Body of pancreas (tissue), 4 donors: ENCODE data around the gene PEPD. TPM values are rescaled to one million over a fixed set of nuclear protein-coding genes. Genes with fewer than 3 reads are reported as not detected.

Source experiments
- ATAC-seq: fragments of 150-250 bp; one replicate; pipeline ENCODE4 v1.9.1; 2016
- DNase-seq, 4 donors: peaks; one replicate each; pipeline ENCODE4 v3.0.0-alpha.2; 2019
- H3K27ac ChIP-seq, 4 donors: fragments of 200-600 bp; sonication (generic); 1 replicate in 3 of 4; 2 replicates in 1 of 4; pipeline versions ENCODE4 v1.5.1 to v1.6.1; 2016 to 2019; ENCODE audit warnings: mild to moderate bottlenecking in 1 of 4, mixed read lengths in 1 of 4, moderate library complexity in 1 of 4
- H3K27me3 ChIP-seq, 2 donors: fragments of 200-600 bp; sonication (generic); one replicate each; pipeline ENCODE4 v1.6.0; 2016; ENCODE audit warnings: mild to moderate bottlenecking in 1 of 2
- H3K36me3 ChIP-seq, 2 donors: fragments of 200-600 bp; sonication (generic); replicated peaks in 1 of 2; 2 replicates each; pipeline ENCODE4 v1.5.1; 2016; ENCODE audit warnings: low read depth in 2 of 2; ENCODE audit not compliant: insufficient read depth in 1 of 2
- H3K4me1 ChIP-seq: fragments of 200-600 bp; sonication (generic); one replicate; pipeline ENCODE4 v1.6.0; 2016
- H3K4me3 ChIP-seq, 2 donors: fragments of 200-600 bp; sonication (generic); 1 replicate in 1 of 2; 2 replicates in 1 of 2; pipeline ENCODE4 v1.5.1; 2016 to 2019
- H3K9me3 ChIP-seq, 3 donors: fragments of 200-600 bp; sonication (generic); 1 replicate in 2 of 3; 2 replicates in 1 of 3; pipeline ENCODE4 v1.5.1; 2016
- CTCF ChIP-seq, 7 experiments: fragments of 450-650 bp in 4 of 7; fragments of 200-600 bp in 3 of 7; sonication (generic) in 3 of 7; IDR thresholded peaks; one replicate each; pipeline ENCODE4 v1.5.1; 2016 to 2019; ENCODE audit warnings: antibody characterized with exemption in 7 of 7
- POLR2A ChIP-seq, 3 donors: fragments of 450-650 bp; IDR thresholded peaks; one replicate each; pipeline ENCODE4 v1.6.1; 2016; ENCODE audit warnings: antibody characterized with exemption in 3 of 3, mild to moderate bottlenecking in 2 of 3
- WGBS, 2 donors: methylation state at CpG; one replicate each; pipeline ENCODE4 v1.1.5; 2017; 5-methylcytosine and 5-hydroxymethylcytosine counted together
- intact Hi-C: fragments of 100-400 bp; cut with DNase I; formaldehyde crosslinking; loops from one replicate; pipeline ENCODE4 v1.15.1; 2023
- total RNA-seq, 2 donors: library from RNA; depleted of rRNA; stranded (reverse); fragments of >200 nt; gene quantifications; one replicate each; pipeline ENCODE4 v1.1.0, GENCODE V29; 2016

The PEPD gene
- total RNA-seq, 2 donors from 2014 or later = 33.2 to 54.7 TPM

- ATAC-seq = no peak
- no peak for TF ChIP-seq POLR2A (IDR thresholded peaks at IDR 0.05)
- no peak for TF ChIP-seq CTCF (IDR thresholded peaks at IDR 0.05)
- Histone ChIP-seq H3K27ac (no peak overlapping the region), H3K4me1 (no peaks in the 10 kb centered on the region), H3K9me3 (no peaks in the 10 kb centered on the region), H3K27me3 (no peaks in the 10 kb centered on the region), H3K4me3 (no peak overlapping the region), H3K36me3 (no peaks in the 10 kb centered on the region)
- 33 to 39% methylated on average over 4 to 5 of the region's 5 CpGs for WGBS, 2 donors
- DNase-seq = no peak
- intact Hi-C loops = loop anchor here (5.0 kb wide), 1 partner anchor 340 kb away; no protein-coding TSS in a partner anchor
These were observed 89.6 kb downstream of the PEPD start for GRCh38 chr19:33432015-33432414.

- no peak overlapping the region for H3K27ac ChIP-seq
- intact Hi-C loops = loop anchor here (5.0 kb wide), 1 partner anchor 342 kb away; no protein-coding TSS in a partner anchor
- TF ChIP-seq POLR2A (IDR thresholded peaks at IDR 0.05) = no peak
- TF ChIP-seq CTCF (IDR thresholded peaks at IDR 0.05) = peak; percentile 63 to 74 (median 67)
- no peaks in the 10 kb centered on the region for H3K36me3 ChIP-seq
- DNase-seq (peak; percentile 65 to 74 (median 70)), ATAC-seq (peak; percentile 80)
- H3K4me3 ChIP-seq = no peak overlapping the region
- 30 to 40% methylated on average over 10 to 13 of the region's 13 CpGs for WGBS, 2 donors
- no peaks in the 10 kb centered on the region for H3K27me3 ChIP-seq
- H3K4me1 ChIP-seq = no peaks in the 10 kb centered on the region
- H3K9me3 ChIP-seq = no peaks in the 10 kb centered on the region
These were observed 90.8 kb downstream of the PEPD start for GRCh38 chr19:33430674-33431277.

GRCh38 chr19:33429891-33430673 is 91.5 kb downstream of the PEPD start:
- H3K27ac ChIP-seq = no peak overlapping the region
- no peak overlapping the region for H3K4me3 ChIP-seq
- H3K4me1 ChIP-seq = no peaks in the 10 kb centered on the region
- no peaks in the 10 kb centered on the region for H3K27me3 ChIP-seq
- DNase-seq (no peak), ATAC-seq (no peak)
- TF ChIP-seq POLR2A (IDR thresholded peaks at IDR 0.05) (no peak), CTCF (IDR thresholded peaks at IDR 0.05) (no peak)
- intact Hi-C loops = loop anchor here (5.0 kb wide), 1 partner anchor 342 kb away; no protein-coding TSS in a partner anchor
- H3K36me3 ChIP-seq = no peaks in the 10 kb centered on the region
- H3K9me3 ChIP-seq = no peaks in the 10 kb centered on the region
- 55 to 69% methylated on average over 17 of the region's 17 CpGs for WGBS, 2 donors

GRCh38 chr19:33428627-33429125 is 92.9 kb downstream of the PEPD start:
- Histone ChIP-seq H3K4me1 (no peaks in the 10 kb centered on the region), H3K4me3 (no peak overlapping the region), H3K27me3 (no peaks in the 10 kb centered on the region), H3K36me3 (no peaks in the 10 kb centered on the region), H3K27ac (no peak overlapping the region), H3K9me3 (no peaks in the 10 kb centered on the region)
- no peak for ATAC-seq
- no peak for TF ChIP-seq CTCF (IDR thresholded peaks at IDR 0.05)
- no peak for TF ChIP-seq POLR2A (IDR thresholded peaks at IDR 0.05)
- 75 to 90% methylated on average over 1 to 5 of the region's 5 CpGs for WGBS, 2 donors
- no peak for DNase-seq
- intact Hi-C loops = no loop called here
